C4-2B (cell line): ENCODE measurements around the gene PACRG.

Source experiments
- ZFX ChIP-seq: fragments of 450-650 bp; IDR thresholded peaks from 2 replicates; pipeline ENCODE4 v1.6.1; 2017
- TF ChIP-seq, protein P1 (sequence below): fragments of 450-650 bp; conservative IDR thresholded peaks from 2 replicates; pipeline ENCODE4 v1.5.1; 2017; ENCODE audit warnings: mild to moderate bottlenecking

DNA sequence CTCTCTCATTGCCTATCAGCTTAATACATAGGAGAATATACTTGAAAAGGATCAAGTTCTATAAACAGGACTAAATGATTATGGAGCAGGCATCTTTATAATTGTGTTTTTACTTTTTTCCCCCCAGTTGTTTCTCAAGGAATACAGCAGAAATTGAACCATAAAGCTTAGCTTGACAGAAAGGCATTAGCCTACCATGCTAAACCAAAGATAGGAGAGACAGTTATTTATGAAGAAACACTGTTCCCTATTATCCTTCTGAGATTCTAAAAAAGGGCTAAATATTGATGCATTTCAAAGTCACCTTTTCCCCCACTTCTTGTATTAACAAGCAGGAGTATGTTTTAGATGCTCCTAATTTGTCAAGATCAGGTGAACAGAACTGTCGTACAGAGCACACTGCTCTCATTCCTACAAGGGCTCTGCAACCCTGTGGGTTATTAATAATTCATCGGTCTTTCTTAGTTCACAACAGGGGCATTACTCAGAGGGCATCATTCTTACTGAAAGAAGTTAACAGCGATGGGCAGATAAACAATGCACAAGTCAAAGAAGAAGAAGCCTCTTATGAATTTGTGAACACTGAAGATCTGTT is 38.9 kb upstream of the PACRG start:
- TF ChIP-seq, protein P1, sequence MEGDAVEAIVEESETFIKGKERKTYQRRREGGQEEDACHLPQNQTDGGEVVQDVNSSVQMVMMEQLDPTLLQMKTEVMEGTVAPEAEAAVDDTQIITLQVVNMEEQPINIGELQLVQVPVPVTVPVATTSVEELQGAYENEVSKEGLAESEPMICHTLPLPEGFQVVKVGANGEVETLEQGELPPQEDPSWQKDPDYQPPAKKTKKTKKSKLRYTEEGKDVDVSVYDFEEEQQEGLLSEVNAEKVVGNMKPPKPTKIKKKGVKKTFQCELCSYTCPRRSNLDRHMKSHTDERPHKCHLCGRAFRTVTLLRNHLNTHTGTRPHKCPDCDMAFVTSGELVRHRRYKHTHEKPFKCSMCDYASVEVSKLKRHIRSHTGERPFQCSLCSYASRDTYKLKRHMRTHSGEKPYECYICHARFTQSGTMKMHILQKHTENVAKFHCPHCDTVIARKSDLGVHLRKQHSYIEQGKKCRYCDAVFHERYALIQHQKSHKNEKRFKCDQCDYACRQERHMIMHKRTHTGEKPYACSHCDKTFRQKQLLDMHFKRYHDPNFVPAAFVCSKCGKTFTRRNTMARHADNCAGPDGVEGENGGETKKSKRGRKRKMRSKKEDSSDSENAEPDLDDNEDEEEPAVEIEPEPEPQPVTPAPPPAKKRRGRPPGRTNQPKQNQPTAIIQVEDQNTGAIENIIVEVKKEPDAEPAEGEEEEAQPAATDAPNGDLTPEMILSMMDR, result no peak
- no peak for TF ChIP-seq ZFX
